Panc1 (cell line): ENCODE results near the gene SEC22A. TPM values are rescaled to one million over a fixed set of nuclear protein-coding genes. Genes with fewer than 3 reads are reported as not detected.

ENCODE experiments used
- ATAC-seq: fragments of 200-7000 bp; cut with Tn5 transposase; 2 replicates; pipeline ENCODE4 v1.9.1; 2020; ENCODE audit warnings: mild to moderate bottlenecking, moderate library complexity
- BruUV-seq: library from RNA; stranded (reverse); fragments of 400-500 nt; replicated peaks from 2 replicates; lab custom pipeline; 2021; lab: Mats Ljungman, UMichigan
- CTCF ChIA-PET: fragments of 300-600 bp; sonication (Branson Sonifier 250); formaldehyde crosslinking; loops from one replicate; lab custom pipeline; 2022; ENCODE audit warnings: antibody characterized with exemption; lab: Charles Lee
- POLR2A ChIA-PET: fragments of 300-600 bp; sonication (Branson Sonifier 250); formaldehyde crosslinking; loops from one replicate; lab custom pipeline; 2022; ENCODE audit warnings: antibody characterized with exemption; lab: Charles Lee
- DNase-seq: peaks from one replicate; pipeline ENCODE4 v3.0.0-alpha.2; 2010; ENCODE audit warnings: low read depth, low spot score
- H3K27ac ChIP-seq: 2 replicates; pipeline ENCODE4 v1.5.1; 2011; ENCODE audit warnings: mild to moderate bottlenecking, low read length, inconsistent platforms
- H3K27me3 ChIP-seq: fragments of 200-500 bp; sonication (Bioruptor generic); 2 replicates; pipeline ENCODE4 v1.6.0; 2014; ENCODE audit warnings: low read length, inconsistent platforms; ENCODE audit not compliant: control insufficient read depth, insufficient read depth
- H3K36me3 ChIP-seq: fragments of 200-500 bp; sonication (Bioruptor generic); 2 replicates; pipeline ENCODE4 v1.5.1; 2014; ENCODE audit warnings: inconsistent platforms, mild to moderate bottlenecking, low read length, moderate library complexity; ENCODE audit not compliant: control insufficient read depth, insufficient read depth
- H3K4me1 ChIP-seq: 2 replicates; pipeline ENCODE4 v1.5.1; 2011; ENCODE audit warnings: inconsistent platforms, mild to moderate bottlenecking, low read length, moderate library complexity; ENCODE audit not compliant: control insufficient read depth, insufficient read depth
- H3K4me3 ChIP-seq, 2 experiments: 2 replicates each; pipeline ENCODE4 v1.5.1; 2011 to 2012; ENCODE audit warnings: low read depth in 2 of 2, low read length in 2 of 2, mild to moderate bottlenecking in 2 of 2, inconsistent platforms in 1 of 2, moderate library complexity in 1 of 2
- H3K9me3 ChIP-seq: fragments of 200-500 bp; sonication (Bioruptor generic); 2 replicates; pipeline ENCODE4 v1.5.1; 2014; ENCODE audit warnings: low read depth, mild to moderate bottlenecking, inconsistent platforms, low read length, moderate library complexity; ENCODE audit not compliant: control insufficient read depth, insufficient read depth
- CTCF ChIP-seq: fragments of 450-650 bp; IDR thresholded peaks from 2 replicates; pipeline ENCODE4 v1.5.1; 2017; ENCODE audit warnings: mild to moderate bottlenecking
- POLR2AphosphoS5 ChIP-seq: IDR thresholded peaks from 2 replicates; pipeline ENCODE4 v1.6.1; 2012; ENCODE audit warnings: mild to moderate bottlenecking, low read depth, low read length, moderate library complexity
- REST ChIP-seq, 2 experiments: IDR thresholded peaks; 2 replicates each; pipeline ENCODE4 v1.6.1; 2011 to 2012; ENCODE audit warnings: low read depth in 2 of 2, control low read depth in 1 of 2, low read length in 1 of 2, mild to moderate bottlenecking in 1 of 2, moderate library complexity in 1 of 2; ENCODE audit not compliant: insufficient read depth in 1 of 2
- SIN3A ChIP-seq: IDR thresholded peaks from 2 replicates; pipeline ENCODE4 v1.6.1; 2012; ENCODE audit warnings: low read depth, mild to moderate bottlenecking, low read length, moderate library complexity, borderline replicate concordance; ENCODE audit not compliant: insufficient read depth
- TCF7L2 ChIP-seq: IDR thresholded peaks from 2 replicates; pipeline ENCODE4 v1.6.1; 2011; ENCODE audit warnings: mild to moderate bottlenecking, low read depth, low read length, inconsistent platforms
- in situ Hi-C: cut with HindIII; loops from 2 replicates; pipeline ENCODE4 v1.10.0; 2016; ENCODE audit warnings: low sequenced_read_pairs, low pct_unique_long_range_greater_than_20kb
- intact Hi-C: fragments of 100-400 bp; cut with micrococcal nuclease; formaldehyde crosslinking; loops from one replicate; pipeline ENCODE4 v1.10.0; 2022; ENCODE audit not compliant: unreplicated experiment
- total RNA-seq: library from RNA; stranded (reverse); gene quantifications from one replicate; pipeline ENCODE4 v1.2.1, GENCODE V29; 2021; ENCODE audit not compliant: unreplicated experiment

The SEC22A gene
- total RNA-seq, 1 experiment from 2014 or later, result 22.7 TPM

- peaks cover 14% of the 10 kb centered on the region for H3K27me3 ChIP-seq
- H3K27ac ChIP-seq, result no peak overlapping the region
- DNase-seq, result no peak
- no TSS peak for BruUV-seq
- TF ChIP-seq CTCF, result no peak
- no peak for TF ChIP-seq TCF7L2
- TF ChIP-seq SIN3A, result no peak
- TF ChIP-seq POLR2AphosphoS5, result no peak
- TF ChIP-seq REST (IDR thresholded peaks at IDR 0.05; ENCODE audit: insufficient read depth in 1 of 2, low read depth in 2 of 2, low read length in 1 of 2), result no peak
- ATAC-seq, result no peak
- H3K36me3 ChIP-seq, result no peaks in the 10 kb centered on the region
- no peaks in the 10 kb centered on the region for H3K4me1 ChIP-seq
- in situ Hi-C loops (no loop called here), intact Hi-C loops (no loop called here)
- ChIA-PET POLR2A (no interaction called here), CTCF (no interaction called here)
- H3K9me3 ChIP-seq, result no peaks in the 10 kb centered on the region
- no peak overlapping the region for H3K4me3 ChIP-seq
Measured at GRCh38 chr3:123318374-123318773, 116.6 kb downstream of the SEC22A start.

GRCh38 chr3:123319760-123320159 is 118.0 kb downstream of the SEC22A start:
- no peaks in the 10 kb centered on the region for H3K36me3 ChIP-seq
- no peak for DNase-seq
- in situ Hi-C loops (no loop called here), intact Hi-C loops (no loop called here)
- H3K27me3 ChIP-seq, result peaks cover 11% of the 10 kb centered on the region
- CTCF ChIA-PET, result no interaction called here
- BruUV-seq, result no TSS peak
- POLR2A ChIA-PET, result no interaction called here
- no peak overlapping the region for H3K4me3 ChIP-seq
- TF ChIP-seq TCF7L2, result no peak
- no peak for TF ChIP-seq CTCF
- TF ChIP-seq REST (IDR thresholded peaks at IDR 0.05; ENCODE audit: insufficient read depth in 1 of 2, low read depth in 2 of 2, low read length in 1 of 2), result no peak
- TF ChIP-seq POLR2AphosphoS5, result no peak
- no peak for TF ChIP-seq SIN3A
- no peak overlapping the region for H3K27ac ChIP-seq
- ATAC-seq, result no peak
- no peaks in the 10 kb centered on the region for H3K4me1 ChIP-seq
- H3K9me3 ChIP-seq, result no peaks in the 10 kb centered on the region
